Progenitor cell of endocrine pancreas (in vitro differentiated cells): Measurements from ENCODE around the gene SPEF2. TPM values are rescaled to one million over a fixed set of nuclear protein-coding genes. Genes with fewer than 3 reads are reported as not detected.

ENCODE experiments used
- DNase-seq: peaks from one replicate; pipeline ENCODE4 v3.0.0; 2021; ENCODE audit warnings: low spot score; ENCODE audit not compliant: unreplicated experiment
- H3K27ac Mint-ChIP-seq: 2 replicates; pipeline ENCODE4 v1.8.0; 2021; ENCODE audit warnings: mild to moderate bottlenecking, moderate library complexity, mixed read lengths
- H3K27me3 Mint-ChIP-seq: 2 replicates; pipeline ENCODE4 v1.8.0; 2021; ENCODE audit warnings: mixed read lengths
- H3K36me3 Mint-ChIP-seq: 2 replicates; pipeline ENCODE4 v1.8.0; 2022; ENCODE audit warnings: mixed read lengths; ENCODE audit not compliant: insufficient read depth
- H3K4me1 Mint-ChIP-seq: 2 replicates; pipeline ENCODE4 v1.8.0; 2021; ENCODE audit warnings: low read depth, mixed read lengths
- H3K4me3 Mint-ChIP-seq: 2 replicates; pipeline ENCODE4 v1.8.0; 2021; ENCODE audit warnings: low read depth, mild to moderate bottlenecking, moderate library complexity, mixed read lengths
- H3K9me3 Mint-ChIP-seq: 2 replicates; pipeline ENCODE4 v1.8.0; 2021; ENCODE audit warnings: low read depth, mixed read lengths
- CTCF ChIP-seq: fragments of 200-600 bp; sonication (generic); IDR thresholded peaks from one replicate; pipeline ENCODE4 v1.5.0; 2021; ENCODE audit warnings: antibody characterized with exemption, mild to moderate bottlenecking; ENCODE audit not compliant: unreplicated experiment
- total RNA-seq: library from RNA; stranded (reverse); gene quantifications from 2 replicates; pipeline ENCODE4 v1.2.1, GENCODE V29; 2021

SPEF2 gene
- total RNA-seq, 1 donor from 2014 or later: 16.0 TPM

DNA sequence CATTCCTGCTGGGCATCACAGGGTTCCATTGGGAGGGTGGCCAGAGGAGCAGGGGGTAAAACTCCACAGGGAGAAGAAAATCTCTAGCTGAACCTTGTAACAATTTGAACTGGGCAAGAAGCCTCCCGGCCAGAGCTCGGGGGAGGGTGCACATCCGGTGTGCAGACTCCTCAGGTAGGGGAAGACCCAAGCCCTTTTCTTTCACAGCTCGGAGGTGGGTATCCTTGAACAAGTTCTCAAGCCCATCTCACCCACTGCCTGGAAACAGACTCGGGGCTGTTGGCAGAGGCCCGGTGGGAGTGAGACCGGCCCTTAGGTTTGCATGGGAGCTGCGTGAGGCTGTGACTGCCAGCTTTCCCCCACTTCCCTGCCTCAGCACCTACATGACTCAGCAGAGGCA is 127.5 kb downstream of the SPEF2 start:
- Mint-ChIP-seq H3K27me3 (peaks cover 6% of the 10 kb centered on the region), H3K27ac (peak overlapping the region; percentile 7), H3K4me1 (peaks cover 5% of the 10 kb centered on the region), H3K36me3 (no peaks in the 10 kb centered on the region), H3K4me3 (no peak overlapping the region), H3K9me3 (peaks cover 31% of the 10 kb centered on the region)
- no peak for DNase-seq
- no peak for TF ChIP-seq CTCF

DNA sequence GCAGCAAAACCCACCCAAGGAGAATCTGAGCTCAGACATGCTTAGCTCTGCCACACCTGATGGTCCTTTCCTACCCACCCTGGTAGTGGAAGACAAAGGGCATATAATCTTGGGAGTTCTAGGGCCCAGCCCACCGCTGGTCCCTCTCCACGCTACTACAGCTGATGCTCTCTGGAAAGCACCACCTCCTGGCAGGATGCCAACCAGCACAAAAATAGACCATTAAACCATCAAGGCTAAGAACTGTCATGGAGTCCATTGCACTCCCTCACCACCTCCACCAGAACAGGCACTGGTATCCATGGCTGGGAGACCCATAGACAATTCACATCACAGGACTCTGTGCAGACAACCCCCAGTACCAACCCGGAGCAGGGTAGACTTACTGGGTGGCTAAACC is 128.0 kb downstream of the SPEF2 start:
- Mint-ChIP-seq H3K9me3 (peaks cover 33% of the 10 kb centered on the region), H3K27me3 (peaks cover 6% of the 10 kb centered on the region), H3K4me3 (no peak overlapping the region), H3K27ac (no peak overlapping the region), H3K4me1 (peaks cover 3% of the 10 kb centered on the region), H3K36me3 (no peaks in the 10 kb centered on the region)
- TF ChIP-seq CTCF: no peak
- DNase-seq: no peak

DNA sequence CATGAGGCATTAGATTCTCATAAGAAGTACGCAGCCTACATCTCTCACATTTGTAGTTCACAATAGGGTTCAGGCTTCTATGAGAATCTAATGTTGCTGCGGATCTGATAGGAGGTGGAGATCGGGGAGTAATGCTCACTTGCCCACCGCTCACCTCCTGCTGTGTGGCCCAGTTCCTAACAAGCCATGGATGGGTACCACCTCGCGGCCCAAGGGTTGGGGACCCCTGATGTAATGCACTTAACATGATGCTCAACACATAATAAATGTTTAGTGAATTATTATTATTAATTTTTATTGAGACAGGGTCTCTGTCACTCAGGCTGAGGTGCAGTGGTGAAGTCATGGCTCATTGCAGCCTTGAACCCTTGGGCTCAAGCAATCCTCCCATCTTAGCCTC is 134.3 kb downstream of the SPEF2 start:
- Mint-ChIP-seq H3K36me3 (no peaks in the 10 kb centered on the region), H3K4me1 (no peaks in the 10 kb centered on the region), H3K9me3 (peaks cover 27% of the 10 kb centered on the region), H3K4me3 (no peak overlapping the region), H3K27ac (no peak overlapping the region), H3K27me3 (no peaks in the 10 kb centered on the region)
- DNase-seq: no peak
- no peak for TF ChIP-seq CTCF

DNA sequence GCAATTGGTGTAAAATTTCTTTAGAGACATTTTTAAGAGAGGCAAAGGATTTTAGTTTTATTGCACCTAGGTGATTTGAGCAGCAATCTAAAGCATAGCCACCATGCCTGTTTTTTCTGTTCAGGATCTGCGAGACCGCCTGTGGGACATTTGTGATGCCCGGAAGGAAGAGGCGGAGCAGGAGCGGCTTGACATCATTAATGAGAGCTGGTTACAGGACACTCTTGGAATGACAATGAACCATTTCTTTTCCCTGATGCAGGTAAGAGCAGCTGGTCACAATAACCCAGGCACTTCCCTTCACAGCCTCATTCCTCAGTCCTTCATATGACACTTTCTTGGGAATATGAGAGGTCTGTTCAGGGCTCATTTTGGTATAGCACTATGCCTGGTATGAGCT is 135.8 kb downstream of the SPEF2 start:
- TF ChIP-seq CTCF: no peak
- H3K27ac Mint-ChIP-seq: no peak overlapping the region
- no peak for DNase-seq
- peaks cover 7% of the 10 kb centered on the region for H3K4me1 Mint-ChIP-seq
- H3K36me3 Mint-ChIP-seq: no peaks in the 10 kb centered on the region
- no peak overlapping the region for H3K4me3 Mint-ChIP-seq
- H3K27me3 Mint-ChIP-seq: no peaks in the 10 kb centered on the region
- peaks cover 12% of the 10 kb centered on the region for H3K9me3 Mint-ChIP-seq

DNA sequence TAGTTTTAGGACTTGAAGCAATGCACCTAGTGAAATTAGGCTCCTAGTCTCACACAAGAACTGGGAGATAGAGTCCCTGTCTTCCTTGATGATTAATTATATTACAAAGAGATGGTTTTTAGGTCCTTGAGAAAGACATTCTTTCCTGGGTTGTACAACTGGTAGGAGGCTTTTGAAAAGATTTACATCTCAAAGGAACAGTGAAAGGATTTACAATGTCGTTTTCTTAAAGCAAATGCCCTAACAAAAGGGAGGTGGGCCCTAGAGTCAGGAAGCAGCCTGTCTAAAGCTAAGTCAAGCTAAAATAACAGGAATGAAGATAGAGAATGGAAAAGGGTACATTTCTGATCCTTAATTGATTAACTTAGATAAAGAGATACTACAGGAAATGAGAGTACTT is 136.8 kb downstream of the SPEF2 start:
- no peaks in the 10 kb centered on the region for H3K27me3 Mint-ChIP-seq
- no peak for DNase-seq
- H3K4me3 Mint-ChIP-seq: no peak overlapping the region
- no peaks in the 10 kb centered on the region for H3K36me3 Mint-ChIP-seq
- H3K4me1 Mint-ChIP-seq: peaks cover 9% of the 10 kb centered on the region
- H3K9me3 Mint-ChIP-seq: peaks cover 6% of the 10 kb centered on the region
- no peak for TF ChIP-seq CTCF
- H3K27ac Mint-ChIP-seq: no peak overlapping the region
